Heart left ventricle (tissue), 16 donors: ENCODE data around the gene C9orf43. TPM values are rescaled to one million over a fixed set of nuclear protein-coding genes. Genes with fewer than 3 reads are reported as not detected.

ENCODE experiments used
- ATAC-seq, 4 donors: fragments of 200-7000 bp; cut with Tn5 transposase; one replicate each; pipeline ENCODE4 v1.9.1; 2020 to 2022; ENCODE audit warnings: moderate library complexity in 4 of 4, mild to moderate bottlenecking in 3 of 4, moderate number of reproducible peaks in 1 of 4
- DNase-seq, 5 donors: peaks; one replicate each; pipeline ENCODE4 v3.0.0-alpha.2; 2020
- H3K27ac ChIP-seq, 12 donors: fragments of 200-600 bp; sonication (generic) in 4 of 12; one replicate each; pipeline versions ENCODE4 v1.5.0 to v1.8.0; 2016 to 2022; ENCODE audit warnings: mild to moderate bottlenecking in 2 of 12
- H3K27me3 ChIP-seq, 9 donors: fragments of 200-600 bp; sonication (generic) in 2 of 9; one replicate each; pipeline versions ENCODE4 v1.5.1 to v1.8.0; 2016 to 2022; ENCODE audit warnings: mild to moderate bottlenecking in 3 of 9
- H3K36me3 ChIP-seq, 9 donors: fragments of 200-600 bp; sonication (generic) in 2 of 9; one replicate each; pipeline versions ENCODE4 v1.5.0 to v1.8.0; 2018 to 2022; ENCODE audit warnings: mild to moderate bottlenecking in 2 of 9
- H3K4me1 ChIP-seq, 12 donors: fragments of 200-600 bp; sonication (generic) in 4 of 12; one replicate each; pipeline versions ENCODE4 v1.5.0 to v1.8.0; 2016 to 2022; ENCODE audit warnings: mild to moderate bottlenecking in 3 of 12
- H3K4me3 ChIP-seq, 12 donors: fragments of 200-600 bp; sonication (generic) in 4 of 12; one replicate each; pipeline versions ENCODE4 v1.5.0 to v1.8.0; 2017 to 2022; ENCODE audit warnings: mild to moderate bottlenecking in 9 of 12, moderate library complexity in 4 of 12
- H3K9me3 ChIP-seq, 12 donors: fragments of 200-600 bp; sonication (generic) in 4 of 12; one replicate each; pipeline versions ENCODE4 v1.5.0 to v1.8.0; 2016 to 2022; ENCODE audit warnings: mild to moderate bottlenecking in 1 of 12
- POLR2A ChIP-seq, 2 donors: fragments of 450-650 bp; IDR thresholded peaks; one replicate each; pipeline ENCODE4 v1.6.1; 2017; ENCODE audit warnings: antibody characterized with exemption in 2 of 2, mild to moderate bottlenecking in 2 of 2, moderate library complexity in 2 of 2
- WGBS, 4 donors: extraction: QIAGEN DNeasy Blood & Tissue Kit in 2 of 4; methylation state at CpG; one replicate each; pipeline versions ENCODE4 v1.1.5 to v1.1.7; 2013 to 2018; 5-methylcytosine and 5-hydroxymethylcytosine counted together
- intact Hi-C, 10 donors: fragments of 100-400 bp; cut with DNase I; formaldehyde crosslinking; loops; one replicate each; pipeline versions ENCODE4 v1.11.1 to v1.14.2; 2022
- polyA plus RNA-seq, 2 donors: library from polyadenylated mRNA; stranded (reverse); fragments of 200-250 nt; gene quantifications; one replicate each; pipeline ENCODE4 v1.2.3, GENCODE V29; 2013
- total RNA-seq, 9 donors: library from RNA; depleted of rRNA in 2 of 9; stranded (reverse); fragments of >200 nt in 2 of 9; fragmentation: NEBNext Ultra II Directional in 3 of 9; extraction: Animal tissue kit (Norgen Biotek cat#: 25700) in 3 of 9; gene quantifications; one replicate each; pipeline versions ENCODE4 v1.1.0 to v1.2.4, GENCODE V29; 2016 to 2023
- TF ChIP-seq, protein P1 (sequence below), 12 donors: fragments of 200-600 bp; sonication (generic) in 4 of 12; IDR thresholded peaks; one replicate each; pipeline versions ENCODE4 v1.5.0 to v1.8.0; 2018 to 2022; ENCODE audit warnings: antibody characterized with exemption in 12 of 12, mild to moderate bottlenecking in 5 of 12
- donor health status: ischemic (EF 13 %, LVEDD 7.1; RV severe dilation, severe dysfunction).
- donor health status: healthy with polysubstance abuse.
- donor health status: DM: no; HTN: yes; CAD: no.
- donor health status: DM: no; HTN: no; CAD: no.
- donor health status: ischemic (EF 25% LVEDD 6.9; RV normal size, moderate dysfunction).
- donor health status: ischemic (EF 25% LVEDD 5.7; RV mildly dilated, moderate dysfunction).
- donor health status: healthy.
- donor health status: DM: yes; HTN: yes; CAD: no.
- donor health status: ischemic (EF 35%, LVEDD 5.7; RV mildly dilated, moderate dysfunction).
- donor health status: nonischemic (EF 11% LVEDD 7.7; RV severe dilation, severe dysfunction).
- donor health status: DM: yes; HTN: yes; CAD: no.
- donor health status: PGD.
- donor health status: ischemic (EF 29% LVEDD 5.4; RV normal size, mild dysfunction).
- donor health status: nonischemic (EF 23%, LVEDD 6.1; RV moderate dilation, normal function).

The C9orf43 gene
- total and polyA plus RNA-seq, 11 donors = 0.14 to 0.93 (median 0.25) TPM; not detected in 5

DNA sequence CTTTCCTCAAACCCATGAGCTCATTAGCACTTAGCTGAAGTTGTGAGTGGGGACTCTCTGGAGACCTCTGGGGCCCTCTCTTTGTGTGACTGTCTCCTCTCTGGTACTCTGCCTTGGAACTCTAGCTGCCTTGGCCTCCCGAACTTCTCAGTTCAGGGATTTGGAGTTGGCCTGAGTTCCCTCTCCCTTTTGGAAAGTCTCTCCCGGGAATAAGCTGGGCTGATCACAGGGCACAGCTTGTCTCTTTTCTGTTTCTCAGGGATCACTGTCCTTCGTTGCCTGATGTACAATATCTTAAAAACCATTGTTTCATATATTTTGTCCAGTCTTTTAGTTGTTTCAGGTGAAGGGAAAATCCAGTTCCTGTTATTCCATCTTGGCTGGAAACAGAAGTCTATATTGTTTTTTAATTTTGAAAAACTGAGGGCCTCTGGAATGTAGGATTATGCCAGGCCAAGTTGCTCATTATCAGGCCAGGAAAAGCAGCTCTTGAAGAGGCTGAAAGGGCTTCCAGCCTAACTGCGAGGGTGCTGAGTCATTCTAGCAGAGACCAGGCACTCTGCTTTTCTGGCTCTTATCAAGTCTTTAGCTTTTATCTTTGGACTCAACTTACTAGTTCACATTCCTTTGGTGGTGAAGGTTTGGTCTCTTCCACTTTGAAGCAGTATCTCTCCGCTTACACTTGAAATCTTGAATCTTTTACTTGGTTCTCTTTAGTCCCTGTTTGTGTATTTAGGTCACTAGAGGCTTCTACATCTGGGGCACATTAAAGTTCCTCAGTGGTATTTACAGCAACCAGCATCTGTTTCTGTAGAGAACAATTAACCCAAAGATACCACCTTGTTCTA, 44.6 kb downstream of the C9orf43 start:
- peak; percentile 85 to 96 (median 94) for ATAC-seq
- no peaks in the 10 kb centered on the region for H3K36me3 ChIP-seq
- H3K4me1 ChIP-seq = peaks cover 4 to 39% (median 28%) of the 10 kb centered on the region in 12 donors
- H3K27me3 ChIP-seq = no peaks in the 10 kb centered on the region
- no peak overlapping the region for H3K4me3 ChIP-seq
- intact Hi-C loops = loop anchor here in 5 of 10 donors (2.0 to 10.0 kb wide), 4 partner anchors 37 to 50 kb away; no protein-coding TSS in a partner anchor
- DNase-seq = peak in 4 of 5 donors; percentile 58 to 80 (median 68)
- 10 to 14% (median 12%) methylated on average over 5 of the region's 5 CpGs for WGBS, 4 donors
- peak overlapping the region; percentile 84 to 97 (median 90) for H3K27ac ChIP-seq
- H3K9me3 ChIP-seq = no peaks in the 10 kb centered on the region
- TF ChIP-seq, protein P1, sequence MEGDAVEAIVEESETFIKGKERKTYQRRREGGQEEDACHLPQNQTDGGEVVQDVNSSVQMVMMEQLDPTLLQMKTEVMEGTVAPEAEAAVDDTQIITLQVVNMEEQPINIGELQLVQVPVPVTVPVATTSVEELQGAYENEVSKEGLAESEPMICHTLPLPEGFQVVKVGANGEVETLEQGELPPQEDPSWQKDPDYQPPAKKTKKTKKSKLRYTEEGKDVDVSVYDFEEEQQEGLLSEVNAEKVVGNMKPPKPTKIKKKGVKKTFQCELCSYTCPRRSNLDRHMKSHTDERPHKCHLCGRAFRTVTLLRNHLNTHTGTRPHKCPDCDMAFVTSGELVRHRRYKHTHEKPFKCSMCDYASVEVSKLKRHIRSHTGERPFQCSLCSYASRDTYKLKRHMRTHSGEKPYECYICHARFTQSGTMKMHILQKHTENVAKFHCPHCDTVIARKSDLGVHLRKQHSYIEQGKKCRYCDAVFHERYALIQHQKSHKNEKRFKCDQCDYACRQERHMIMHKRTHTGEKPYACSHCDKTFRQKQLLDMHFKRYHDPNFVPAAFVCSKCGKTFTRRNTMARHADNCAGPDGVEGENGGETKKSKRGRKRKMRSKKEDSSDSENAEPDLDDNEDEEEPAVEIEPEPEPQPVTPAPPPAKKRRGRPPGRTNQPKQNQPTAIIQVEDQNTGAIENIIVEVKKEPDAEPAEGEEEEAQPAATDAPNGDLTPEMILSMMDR (IDR thresholded peaks at IDR 0.05) = peak in 1 of 12 donors; percentile 8
- no peak for TF ChIP-seq POLR2A (IDR thresholded peaks at IDR 0.05)

DNA sequence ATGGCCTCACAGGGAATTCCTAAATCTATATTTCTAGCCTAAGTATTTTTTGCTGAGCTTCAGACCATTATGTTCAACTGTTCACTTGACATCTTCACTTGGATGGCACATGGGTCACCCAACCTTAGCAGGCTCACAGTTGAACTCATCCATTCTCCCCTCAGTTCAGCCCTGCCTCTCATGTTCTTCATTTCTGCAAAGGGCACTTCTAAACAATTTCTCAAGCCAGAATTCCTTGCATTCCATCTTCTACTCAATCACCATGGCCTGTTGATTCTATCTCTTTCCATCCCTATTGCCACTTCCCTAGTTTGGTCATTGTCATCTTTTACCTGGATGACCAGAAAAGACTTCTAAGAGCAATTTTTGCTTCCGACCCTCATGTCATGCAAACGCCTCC, 45.7 kb downstream of the C9orf43 start:
- no peaks in the 10 kb centered on the region for H3K9me3 ChIP-seq
- WGBS, 4 donors = 94 to 97% (median 96%) methylated on average over 2 of the region's 2 CpGs
- no peaks in the 10 kb centered on the region for H3K27me3 ChIP-seq
- no peak for TF ChIP-seq POLR2A (IDR thresholded peaks at IDR 0.05)
- TF ChIP-seq, protein P1 (IDR thresholded peaks at IDR 0.05) = no peak
- ATAC-seq (peak in 1 of 4 donors; percentile 12), DNase-seq (no peak)
- H3K4me1 ChIP-seq = peaks cover 4 to 38% (median 28%) of the 10 kb centered on the region in 12 donors
- no peaks in the 10 kb centered on the region for H3K36me3 ChIP-seq
- intact Hi-C loops = loop anchor here in 4 of 10 donors (5.0 to 10.0 kb wide), 3 partner anchors 36 to 49 kb away; no protein-coding TSS in a partner anchor
- H3K4me3 ChIP-seq = no peak overlapping the region
- H3K27ac ChIP-seq = peak overlapping the region; percentile 84 to 97 (median 90)

DNA sequence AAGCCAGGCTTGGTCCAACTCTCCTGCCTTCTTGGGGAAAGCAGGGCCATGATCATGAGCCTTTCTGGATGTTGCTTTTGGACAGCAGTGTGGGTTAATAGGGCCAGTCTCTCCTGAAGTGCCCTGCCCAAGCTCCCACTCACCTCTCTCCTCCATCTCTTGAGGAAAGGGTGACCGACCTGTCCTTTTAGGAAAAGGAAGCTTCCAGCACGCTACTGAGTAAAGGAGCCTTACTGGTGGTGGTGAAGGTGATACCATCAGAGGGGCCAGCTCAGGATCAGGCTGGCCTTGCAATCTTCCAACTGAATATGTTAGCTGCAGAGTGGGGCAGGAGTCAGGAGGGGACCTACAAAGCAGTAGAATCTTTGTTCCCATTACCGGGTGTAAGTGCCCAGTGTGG, 50.7 kb downstream of the C9orf43 start:
- DNase-seq (no peak), ATAC-seq (no peak)
- WGBS, 4 donors = 93 to 99% (median 96%) methylated on average over 3 of the region's 3 CpGs
- TF ChIP-seq, protein P1 (IDR thresholded peaks at IDR 0.05) = no peak
- no peaks in the 10 kb centered on the region for H3K36me3 ChIP-seq
- no peaks in the 10 kb centered on the region for H3K9me3 ChIP-seq
- H3K4me1 ChIP-seq = peaks cover 0 to 25% (median 4%) of the 10 kb centered on the region in 12 donors
- H3K27ac ChIP-seq = no peak overlapping the region
- H3K4me3 ChIP-seq = no peak overlapping the region
- intact Hi-C loops = no loop called here
- H3K27me3 ChIP-seq = peaks cover 0 to 7% (median 0%) of the 10 kb centered on the region in 9 donors

DNA sequence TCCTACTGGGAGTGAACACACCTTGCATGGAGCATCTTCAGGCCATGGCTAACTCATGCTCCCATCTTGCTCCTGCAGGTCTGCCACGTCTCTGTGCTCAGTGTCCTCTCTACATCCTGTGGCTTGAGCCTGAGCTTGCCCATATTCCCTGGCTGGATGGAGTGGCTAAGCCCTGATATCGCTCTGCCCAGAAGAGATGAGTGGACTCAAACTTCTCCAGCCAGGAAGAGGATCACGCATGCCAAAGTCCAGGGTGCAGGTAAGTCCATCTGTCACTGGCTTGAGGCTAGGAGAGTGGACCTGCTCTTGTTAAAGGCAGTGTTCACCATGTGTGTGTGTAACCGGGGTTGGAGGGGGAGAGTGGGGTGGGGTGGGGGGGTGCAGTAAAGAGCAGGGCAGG, 51.4 kb downstream of the C9orf43 start:
- ATAC-seq = no peak
- no peaks in the 10 kb centered on the region for H3K9me3 ChIP-seq
- intact Hi-C loops = no loop called here
- TF ChIP-seq, protein P1 (IDR thresholded peaks at IDR 0.05) = no peak
- TF ChIP-seq POLR2A (IDR thresholded peaks at IDR 0.05) = no peak
- 97 to 100% (median 98%) methylated on average over 3 to 4 of the region's 4 CpGs for WGBS, 4 donors
- H3K4me3 ChIP-seq = no peak overlapping the region
- H3K27me3 ChIP-seq = peaks cover 0 to 7% (median 0%) of the 10 kb centered on the region in 9 donors
- no peaks in the 10 kb centered on the region for H3K36me3 ChIP-seq
- DNase-seq = no peak
- H3K4me1 ChIP-seq = peaks cover 0 to 20% (median 2%) of the 10 kb centered on the region in 12 donors
- no peak overlapping the region for H3K27ac ChIP-seq
